HFF-Myc (cell line): ENCODE measurements around the gene MVD.

Source experiments
- DNase-seq: peaks from one replicate; pipeline ENCODE4 v3.0.0-alpha.2; 2011; ENCODE audit warnings: low read depth; ENCODE audit errors: extremely low read depth
- H3K4me3 ChIP-seq: replicated peaks from 2 replicates; pipeline ENCODE4 v1.5.1; 2011; ENCODE audit warnings: low read depth, mild to moderate bottlenecking, control low read depth, low read length
- CTCF ChIP-seq: IDR thresholded peaks from 2 replicates; pipeline ENCODE4 v1.5.1; 2012; ENCODE audit warnings: mild to moderate bottlenecking, low read depth, low read length, control low read depth; ENCODE audit errors: missing control alignments

Gene MVD

GRCh38 chr16:88696441-88696840 is 33.5 kb upstream of the MVD start:
- DNase-seq = no peak
- no peak for TF ChIP-seq CTCF
- no peak overlapping the region for H3K4me3 ChIP-seq

DNA sequence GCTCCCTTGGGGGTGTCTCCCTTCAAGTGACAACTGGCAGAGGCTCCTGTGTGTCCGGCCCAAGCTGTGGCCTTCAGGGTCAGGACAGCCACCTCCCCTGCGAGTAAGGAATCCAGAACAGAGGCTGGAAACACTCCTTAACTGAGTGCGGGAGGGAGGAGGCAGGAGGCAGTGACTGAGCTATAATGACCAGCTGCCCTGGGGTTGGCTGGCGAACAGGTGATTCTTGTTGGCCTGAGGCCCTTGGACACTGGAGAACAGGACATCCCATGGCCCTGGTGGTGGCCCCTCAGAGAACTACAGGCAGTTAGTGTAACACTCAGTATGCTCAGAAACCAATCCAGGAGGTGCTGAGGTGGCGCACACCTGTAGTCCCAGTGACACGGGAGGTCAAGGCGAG is 32.9 kb upstream of the MVD start:
- H3K4me3 ChIP-seq = no peak overlapping the region
- no peak for TF ChIP-seq CTCF
- DNase-seq = no peak

GRCh38 chr16:88695218-88695617 is 32.3 kb upstream of the MVD start:
- no peak for DNase-seq
- no peak overlapping the region for H3K4me3 ChIP-seq
- no peak for TF ChIP-seq CTCF

- H3K4me3 ChIP-seq = no peak overlapping the region
Observed at GRCh38 chr16:88694221-88695087, 31.6 kb upstream of the MVD start.

GRCh38 chr16:88693420-88694177 is 30.7 kb upstream of the MVD start:
- H3K4me3 ChIP-seq = no peak overlapping the region
- no peak for DNase-seq
- no peak for TF ChIP-seq CTCF

More at GRCh38 chr16:88694221-88695087, 31.6 kb upstream of the MVD start:
- no peak for DNase-seq
- TF ChIP-seq CTCF = no peak

DNA sequence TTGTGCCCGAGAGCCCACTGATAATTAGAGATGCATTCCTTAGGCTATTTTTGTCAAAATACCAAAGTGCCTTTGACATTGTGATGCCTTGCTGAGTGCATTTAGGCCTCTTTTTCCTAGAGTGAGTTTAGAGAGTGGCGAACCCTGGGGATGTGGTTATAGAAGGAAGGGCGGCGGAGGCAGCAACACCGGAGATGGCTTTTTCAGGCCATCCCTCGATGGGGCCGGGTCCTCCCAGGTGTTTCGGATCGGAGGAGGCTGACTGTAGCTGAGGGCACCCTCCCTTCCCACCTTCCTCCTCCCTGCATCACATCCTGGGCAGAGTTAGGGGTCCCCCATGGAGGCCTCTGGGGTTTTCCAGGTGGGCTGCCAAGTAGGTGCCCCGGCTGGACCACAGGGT is 30.0 kb upstream of the MVD start:
- no peak for TF ChIP-seq CTCF
- H3K4me3 ChIP-seq = no peak overlapping the region
- no peak for DNase-seq
